ENCODE results near the gene NSG2.

Gene NSG2

DNA sequence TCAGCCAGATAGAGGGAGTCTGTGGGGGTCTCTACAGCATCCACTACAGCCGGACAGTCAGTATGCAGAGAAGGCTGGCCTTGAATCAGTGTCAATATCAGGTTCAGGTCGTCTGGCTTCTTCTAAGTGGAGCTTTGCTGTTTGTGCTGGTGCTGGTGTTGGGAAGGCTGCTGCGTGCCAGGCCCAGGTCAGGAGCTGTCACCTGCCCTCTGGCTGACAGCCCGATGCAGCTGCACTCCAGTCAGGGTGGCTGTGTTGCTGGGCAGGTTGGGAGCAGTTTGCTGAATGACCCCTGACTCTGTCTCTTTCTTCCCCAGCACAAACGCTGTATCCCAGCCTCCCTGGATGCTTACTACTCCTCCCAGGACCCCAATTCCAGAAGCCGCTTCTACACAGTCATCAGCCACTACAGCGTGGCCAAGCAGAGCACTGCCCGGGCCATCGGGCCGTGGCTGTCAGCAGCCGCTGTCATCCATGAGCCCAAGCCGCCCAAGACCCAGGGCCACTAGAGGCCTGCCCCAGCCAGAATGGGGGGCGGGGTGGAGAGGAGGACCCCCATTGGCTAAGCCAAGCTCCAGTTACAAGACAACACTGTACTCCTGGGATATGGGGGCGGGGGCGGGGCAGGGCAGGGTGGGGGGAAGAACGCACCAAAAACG, 61.6 kb downstream of the NSG2 start:
- DNase-seq = no peak

DNA sequence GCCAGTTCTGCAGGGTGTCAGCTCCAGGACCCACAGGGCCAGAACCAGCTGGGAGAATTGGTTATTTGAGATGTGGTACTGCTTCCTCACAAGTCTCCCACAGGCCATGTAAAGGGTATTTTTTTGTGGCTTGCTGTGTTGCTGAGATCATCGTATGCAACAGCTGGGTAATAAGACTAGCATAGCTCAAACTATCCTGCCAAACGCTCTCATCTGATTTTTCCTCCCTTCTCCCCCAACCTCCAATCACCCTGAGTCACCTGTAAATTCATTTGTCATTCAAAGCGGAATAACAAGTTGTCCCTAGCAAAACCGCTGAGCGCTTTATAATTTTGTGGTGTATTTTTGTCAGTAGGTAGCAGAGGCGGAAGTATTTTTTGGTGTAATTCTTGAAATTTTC, 63.2 kb downstream of the NSG2 start:
- DNase-seq = no peak

DNA sequence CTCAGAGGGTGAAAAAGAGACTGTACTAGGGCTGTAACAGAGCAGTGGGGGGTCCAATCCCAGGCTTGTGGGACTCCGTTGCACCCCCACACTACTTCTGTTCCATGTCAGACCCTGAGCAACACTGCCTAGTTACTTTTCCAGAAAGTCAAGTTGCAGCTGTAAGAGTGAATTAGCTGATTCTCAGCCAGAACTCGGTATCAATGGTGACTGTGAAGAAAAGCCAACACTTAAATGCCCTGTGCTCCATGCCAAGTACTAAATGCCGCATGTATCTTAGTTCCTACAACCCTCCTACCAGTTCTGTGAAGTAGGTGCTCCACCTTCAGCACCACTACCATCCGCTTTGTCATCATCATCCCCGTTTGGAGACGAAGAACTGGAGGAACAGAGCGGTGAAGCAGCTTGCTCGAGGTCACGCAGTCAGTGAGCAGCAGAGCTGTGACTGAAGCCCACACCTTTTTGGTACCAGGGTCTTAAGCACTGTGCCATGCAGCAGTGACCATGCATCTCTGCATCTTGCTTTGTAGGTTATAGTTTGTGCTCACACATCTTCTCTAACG, 64.3 kb downstream of the NSG2 start:
- DNase-seq = no peak

DNA sequence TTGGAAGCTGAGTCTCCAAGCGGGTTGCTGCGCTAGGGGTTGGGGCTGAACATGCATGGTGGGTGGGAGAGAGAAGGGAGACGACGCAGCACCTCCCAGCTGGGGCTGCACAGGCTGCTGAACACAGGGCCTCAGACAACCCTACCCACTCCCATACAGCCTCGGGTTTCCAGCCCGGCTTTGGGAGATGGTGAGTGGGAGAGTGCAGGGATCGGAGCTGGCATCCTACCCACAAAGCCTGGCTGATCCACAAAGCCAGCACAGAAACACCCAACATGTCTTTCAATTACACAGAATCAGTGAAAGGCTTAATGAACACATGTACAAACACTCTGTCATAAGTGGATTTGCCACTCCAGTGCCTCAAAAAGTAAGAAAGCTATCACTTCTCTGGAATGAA, 64.8 kb downstream of the NSG2 start:
- no peak for DNase-seq

DNA sequence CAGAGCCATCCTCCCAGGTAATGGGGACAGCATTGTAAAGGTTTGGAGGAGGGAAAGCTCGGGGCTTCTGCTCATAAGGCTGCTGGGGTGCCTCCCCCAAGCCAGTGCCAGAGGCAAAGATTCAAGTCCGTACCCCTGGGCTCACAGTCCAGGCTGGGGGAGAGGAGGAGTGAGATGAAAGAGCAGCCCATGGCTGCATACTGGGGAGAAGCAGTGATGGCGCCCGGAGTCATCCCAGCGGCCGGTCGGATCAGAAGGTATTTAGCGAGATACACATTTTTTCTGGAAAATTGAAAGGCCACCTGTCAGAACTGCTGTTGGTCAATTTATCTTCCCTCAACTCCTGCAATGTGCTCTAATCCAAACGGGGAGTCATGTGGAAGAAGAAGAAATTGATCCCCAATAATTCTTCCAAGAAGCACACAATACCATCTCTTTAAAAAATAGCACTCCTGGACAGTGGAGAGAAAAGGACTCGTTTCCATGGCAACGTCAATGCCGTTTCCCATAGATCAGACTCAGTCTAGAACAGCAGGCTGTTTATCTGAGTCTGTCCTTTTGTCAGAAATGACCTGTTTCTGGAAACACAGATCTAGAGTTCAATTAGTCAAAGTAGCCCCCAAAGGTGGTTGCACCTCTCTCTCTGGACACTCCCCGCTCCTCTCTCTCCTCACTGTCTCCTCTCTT, 65.9 kb downstream of the NSG2 start:
- DNase-seq = no peak

DNA sequence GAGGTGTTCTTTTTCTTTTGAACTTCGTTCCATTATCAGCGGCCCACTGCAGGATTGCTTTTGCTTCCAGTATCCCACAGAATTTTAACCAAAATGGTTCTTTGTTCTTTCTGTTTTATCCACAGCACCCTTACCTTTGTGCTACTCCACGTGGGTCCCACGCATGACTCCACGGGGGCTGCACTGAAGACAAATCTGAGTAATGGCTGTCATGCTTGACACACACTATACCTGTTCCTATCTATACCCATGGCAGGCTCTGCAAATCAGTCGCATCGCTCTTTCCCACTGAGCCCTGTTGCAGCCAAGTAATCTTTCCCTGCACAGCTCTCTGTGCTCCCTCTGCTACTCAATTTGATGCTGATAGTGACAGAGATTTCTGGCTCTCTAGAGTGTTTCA, 69.7 kb downstream of the NSG2 start:
- no peak for DNase-seq

DNA sequence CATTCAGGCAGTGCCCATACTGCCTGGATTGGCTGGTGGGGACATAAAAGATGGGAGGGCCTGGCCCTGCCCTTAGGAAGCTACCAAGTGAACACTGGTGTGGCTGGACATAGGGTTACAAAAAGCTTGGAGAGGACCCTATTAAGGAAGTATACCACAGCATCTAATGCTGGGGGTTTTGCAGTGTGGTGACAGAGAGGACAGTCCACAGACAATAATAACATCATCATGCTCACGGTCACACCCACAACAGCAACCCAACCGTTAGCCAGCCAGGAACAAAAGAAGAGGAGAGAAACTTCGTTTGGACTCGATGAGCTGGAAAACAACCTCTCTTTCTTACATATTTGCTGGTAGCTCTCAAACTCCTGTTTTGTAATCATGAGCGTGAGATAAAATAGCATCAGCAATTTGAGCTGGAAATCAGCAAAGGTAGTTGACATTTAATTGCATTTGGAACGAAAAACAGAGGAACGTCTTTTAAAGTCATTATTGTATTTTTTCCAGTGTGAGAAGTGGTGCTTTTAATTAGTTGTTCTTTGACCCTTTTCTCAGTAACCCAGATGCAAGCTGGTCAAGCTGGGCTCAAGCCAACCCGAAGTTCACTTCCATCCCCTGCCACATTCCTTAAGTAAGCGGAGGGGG, 73.4 kb downstream of the NSG2 start:
- DNase-seq = no peak

DNA sequence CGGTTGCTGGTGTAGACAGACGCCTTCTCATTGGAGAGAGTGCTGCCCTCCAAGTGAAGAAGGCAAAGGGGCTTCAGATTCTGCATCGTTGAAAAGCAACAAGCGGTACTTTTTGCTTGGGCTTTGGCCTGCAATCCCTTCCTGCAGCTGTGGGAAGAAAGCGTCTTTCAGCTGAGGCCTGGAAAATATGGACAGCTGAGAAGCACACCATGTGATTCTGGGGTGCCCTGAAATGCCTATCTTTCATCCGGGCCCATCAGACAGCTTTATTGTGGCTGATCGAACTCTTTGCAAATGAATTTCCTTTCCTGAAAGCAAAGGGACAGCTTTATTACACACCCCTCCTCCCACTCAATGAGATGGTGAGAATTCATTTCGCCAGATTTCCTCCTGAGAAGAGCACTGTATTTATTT, 74.0 kb downstream of the NSG2 start:
- DNase-seq = no peak

DNA sequence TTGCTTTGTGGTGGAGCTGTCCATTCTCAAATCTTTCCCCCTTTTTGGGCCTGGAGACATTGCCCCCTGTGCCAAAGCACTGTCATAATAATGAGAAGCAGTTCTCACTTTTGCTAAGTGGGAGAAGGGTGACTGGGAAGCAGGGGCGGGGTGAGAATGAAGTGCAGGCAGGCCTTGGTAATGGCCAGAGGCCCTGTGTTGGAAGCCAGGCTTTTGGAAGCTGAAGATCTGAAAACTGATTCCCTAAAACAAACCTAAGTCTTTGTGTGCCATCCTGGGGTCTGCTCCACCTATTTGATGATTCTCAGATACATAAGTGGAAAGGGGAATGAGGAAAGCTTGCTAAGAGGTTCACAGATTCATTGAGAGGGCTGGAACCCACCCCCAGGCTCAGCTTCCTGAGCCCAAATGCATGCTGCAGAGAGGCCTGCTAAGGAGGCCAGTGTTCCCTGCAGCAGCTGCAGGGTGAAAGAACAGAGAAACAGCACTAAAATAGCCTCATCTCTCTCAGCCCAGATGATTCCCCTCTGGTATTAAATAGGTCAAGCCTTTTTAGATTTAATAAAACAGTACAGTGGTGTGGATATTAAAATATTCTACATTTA, 75.0 kb downstream of the NSG2 start:
- no peak for DNase-seq

DNA sequence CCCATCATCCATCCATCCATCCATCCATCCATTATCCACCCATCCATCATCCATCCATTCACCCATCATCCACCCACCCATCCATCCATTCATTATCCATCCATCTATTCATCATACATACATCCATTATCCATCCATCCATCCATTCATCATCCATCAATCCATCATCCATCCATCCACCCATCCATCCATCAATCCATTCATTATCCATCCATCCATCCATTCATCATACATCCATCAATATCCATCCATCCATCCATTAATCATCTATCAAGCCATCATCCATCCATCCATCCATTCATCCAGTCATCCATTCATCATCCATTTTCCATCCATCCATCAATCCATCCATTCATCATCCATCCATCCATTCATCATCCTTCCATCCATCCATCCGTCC, 89.0 kb downstream of the NSG2 start:
- DNase-seq = no peak

DNA sequence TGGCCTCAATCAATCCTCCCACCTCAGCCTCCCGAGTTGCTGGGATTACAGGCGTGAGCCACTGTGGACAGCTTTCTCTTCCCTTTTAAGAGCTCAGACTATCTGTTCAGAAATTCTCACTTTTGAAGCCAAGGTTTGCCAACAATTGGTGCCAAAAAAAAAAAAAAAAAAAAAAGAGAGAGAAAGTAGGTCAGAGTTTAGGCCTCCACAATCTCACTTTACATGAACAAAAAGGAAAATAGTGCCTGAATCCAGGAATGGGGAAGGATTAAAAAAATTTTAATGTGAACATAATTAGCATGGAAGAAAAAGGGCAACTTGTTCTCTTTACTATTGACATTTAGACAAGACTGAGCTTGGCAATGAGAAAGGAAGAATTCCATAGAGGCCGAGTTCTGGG, 94.1 kb downstream of the NSG2 start:
- no peak for DNase-seq

DNA sequence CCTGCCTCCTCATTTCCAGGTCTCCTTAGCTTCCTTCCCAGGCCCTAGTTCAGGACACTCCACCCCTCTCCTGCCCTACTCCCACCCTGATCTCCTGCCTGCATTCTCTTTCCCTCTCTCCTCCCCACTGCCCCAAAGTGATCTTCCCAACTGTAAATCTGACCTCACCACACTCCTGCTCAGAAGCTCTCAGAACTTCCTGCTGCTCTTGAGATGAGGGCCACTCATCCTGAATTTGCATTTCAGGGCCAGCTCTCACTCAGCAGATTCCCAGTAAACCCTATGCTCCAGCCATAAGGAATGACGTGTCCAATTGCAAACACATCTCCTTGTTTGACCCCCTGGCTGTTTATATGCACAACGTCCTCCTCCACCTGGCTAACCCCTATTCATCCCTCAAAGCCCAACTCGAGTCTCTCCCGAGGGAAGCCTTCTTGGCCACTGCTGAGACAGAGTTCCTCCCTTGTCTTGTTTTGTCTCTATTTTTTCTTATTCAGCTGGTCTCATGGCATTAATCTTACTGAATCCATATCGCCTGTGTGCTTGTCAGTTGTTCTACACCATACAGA, 95.0 kb downstream of the NSG2 start:
- peak; percentile 19 for DNase-seq

DNA sequence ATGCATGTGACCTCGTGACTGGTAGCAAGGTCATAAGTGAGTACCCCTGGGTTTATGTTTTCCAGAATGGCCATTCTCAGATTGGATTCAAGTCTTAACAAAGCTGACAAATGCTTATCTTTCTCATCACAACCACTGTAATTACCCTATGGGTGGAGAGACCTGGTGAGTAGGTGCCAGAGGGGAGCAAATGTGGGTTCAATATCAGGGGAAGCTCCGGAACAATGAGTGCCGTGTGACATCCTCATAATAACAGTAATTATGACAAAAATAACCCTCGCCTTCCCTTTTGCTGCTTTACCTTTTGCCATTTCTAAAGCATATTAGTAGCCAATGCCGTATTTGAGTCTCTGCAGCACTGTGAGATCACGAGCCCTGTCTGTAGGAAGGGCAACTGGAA, 95.9 kb downstream of the NSG2 start:
- no peak for DNase-seq

DNA sequence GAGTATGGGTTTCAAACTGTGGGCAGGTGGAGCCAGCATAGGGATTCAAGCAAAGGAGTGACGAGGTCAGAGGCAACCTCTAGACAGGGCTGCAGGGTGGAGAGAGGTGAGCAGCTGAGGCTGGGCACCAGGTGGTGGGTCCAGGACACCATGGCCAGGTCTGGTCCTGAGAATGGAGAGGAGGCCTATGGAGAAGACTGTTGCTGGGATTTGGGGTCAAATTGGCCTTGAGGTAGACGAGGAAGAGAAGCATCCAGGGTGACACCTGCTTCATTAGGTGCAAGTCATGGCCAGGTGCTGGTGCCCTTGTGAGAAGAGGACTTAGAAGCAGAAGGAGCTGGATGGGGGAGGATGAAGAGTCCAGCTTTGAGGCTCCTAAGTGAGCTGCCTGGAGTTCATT, 99.6 kb downstream of the NSG2 start:
- DNase-seq = no peak

DNA sequence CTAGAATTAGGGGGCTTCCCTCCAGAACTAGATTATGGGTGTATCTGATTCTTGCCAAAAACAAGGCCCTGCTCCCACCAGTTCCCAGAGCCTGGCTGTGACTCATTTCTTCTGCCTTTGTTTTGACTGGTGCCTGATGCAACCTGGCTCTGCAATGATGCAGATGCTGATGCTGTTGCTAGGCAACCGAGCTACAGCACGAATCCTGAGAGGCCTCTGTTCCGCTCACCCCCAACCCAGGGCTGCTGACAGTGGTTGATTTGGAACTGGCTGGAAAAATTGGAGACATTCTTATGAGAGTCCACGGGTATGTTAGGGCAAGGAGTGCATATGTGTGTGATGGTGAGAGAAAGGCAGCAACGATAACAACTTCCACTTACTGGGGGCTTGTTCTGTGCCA, 100.3 kb downstream of the NSG2 start:
- peak; percentile 38 for DNase-seq

DNA sequence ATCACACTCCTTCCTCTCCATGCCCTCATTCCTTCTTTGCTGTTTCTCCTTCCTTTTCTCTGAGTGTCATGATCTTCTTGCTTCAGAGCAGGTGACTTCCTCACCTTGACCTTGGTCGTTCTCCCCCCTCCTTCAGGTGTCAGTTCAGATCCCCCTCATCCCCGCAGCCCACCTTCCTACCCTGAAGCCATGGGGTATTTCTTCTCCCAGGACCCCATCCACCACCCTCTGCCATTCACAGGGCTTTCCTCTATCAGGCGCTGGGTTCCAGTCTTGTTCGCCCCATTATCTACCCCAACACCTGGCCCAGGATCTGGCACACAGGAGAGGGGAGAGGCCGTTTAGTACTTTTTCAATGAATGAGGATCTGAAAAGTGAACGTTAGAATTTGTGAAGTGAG, 101.0 kb downstream of the NSG2 start:
- no peak for DNase-seq

DNA sequence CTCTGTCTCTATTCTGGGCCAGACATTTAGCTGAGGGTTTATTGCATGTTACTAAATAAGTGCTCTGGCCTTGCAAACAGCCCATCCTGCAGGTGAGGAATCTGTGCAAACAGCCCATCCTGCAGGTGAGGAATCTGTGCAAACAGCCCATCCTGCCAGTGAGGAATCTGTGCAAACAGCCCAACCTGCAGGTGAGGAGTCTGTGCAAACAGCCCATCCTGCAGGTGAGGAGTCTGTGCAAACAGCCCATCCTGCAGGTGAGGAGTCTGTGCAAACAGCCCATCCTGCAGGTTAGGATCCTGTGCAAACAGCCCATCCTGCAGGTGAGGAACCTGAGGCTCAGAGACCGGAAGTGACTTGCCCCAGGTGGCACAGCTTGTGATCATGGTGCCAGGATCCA, 101.5 kb downstream of the NSG2 start:
- peak; percentile 12 for DNase-seq

DNA sequence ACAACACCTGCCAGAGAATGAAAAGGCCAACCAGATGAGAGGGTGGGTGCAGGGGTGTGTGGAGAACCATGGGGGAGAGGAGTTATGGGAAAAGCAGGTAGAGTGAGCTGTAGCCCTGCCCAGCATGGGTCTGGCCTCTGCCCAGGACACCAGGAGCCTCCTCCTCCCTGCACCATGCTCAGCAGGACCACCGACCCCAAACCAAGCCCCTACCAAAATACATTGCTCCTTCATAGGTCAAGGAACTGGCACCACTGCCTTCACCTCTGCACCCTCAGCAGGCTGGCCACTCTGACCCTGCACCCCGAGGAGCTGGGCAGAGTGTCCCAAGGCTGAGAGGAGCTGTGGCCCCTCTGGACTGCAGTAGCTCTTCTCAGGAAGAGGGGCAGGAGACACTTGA, 102.0 kb downstream of the NSG2 start:
- DNase-seq = no peak

DNA sequence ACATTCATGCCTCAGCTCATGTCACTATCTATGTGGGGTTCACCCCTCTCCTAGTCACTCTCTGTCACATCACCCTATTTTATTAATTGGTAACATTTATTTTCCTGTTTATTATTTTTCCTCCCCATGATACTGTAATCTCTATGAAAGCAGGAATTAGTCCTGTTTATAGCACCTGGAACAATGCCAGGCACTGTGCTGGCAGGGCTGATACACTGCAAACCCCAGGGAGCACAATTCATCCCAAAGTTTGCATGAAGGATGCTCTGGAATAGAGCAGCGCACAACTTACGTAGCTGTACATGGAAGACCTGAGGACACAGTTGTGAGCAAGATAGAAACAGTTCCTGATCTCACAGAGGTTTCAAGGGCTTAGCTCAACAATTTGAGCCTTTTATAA, 103.2 kb downstream of the NSG2 start:
- DNase-seq = no peak

DNA sequence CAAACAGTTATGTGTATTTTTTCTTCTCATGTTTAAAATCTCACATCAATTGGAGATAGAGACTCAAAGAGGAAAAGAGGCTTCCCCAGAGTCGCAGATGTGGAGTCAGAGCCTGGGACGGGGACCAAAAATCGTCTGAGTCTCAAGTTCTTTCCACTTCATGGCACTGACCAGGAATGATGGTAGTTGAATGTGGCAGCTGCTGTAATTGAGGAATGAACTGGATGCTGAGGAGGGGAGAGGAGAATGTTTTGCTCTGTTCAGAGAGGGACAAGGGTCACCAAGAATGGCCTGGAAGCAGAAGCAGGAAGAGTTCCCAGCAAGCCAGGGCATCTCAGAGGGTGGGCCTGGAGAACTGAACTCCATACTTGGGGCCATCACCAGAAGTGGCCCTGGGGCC, 103.9 kb downstream of the NSG2 start:
- no peak for DNase-seq

DNA sequence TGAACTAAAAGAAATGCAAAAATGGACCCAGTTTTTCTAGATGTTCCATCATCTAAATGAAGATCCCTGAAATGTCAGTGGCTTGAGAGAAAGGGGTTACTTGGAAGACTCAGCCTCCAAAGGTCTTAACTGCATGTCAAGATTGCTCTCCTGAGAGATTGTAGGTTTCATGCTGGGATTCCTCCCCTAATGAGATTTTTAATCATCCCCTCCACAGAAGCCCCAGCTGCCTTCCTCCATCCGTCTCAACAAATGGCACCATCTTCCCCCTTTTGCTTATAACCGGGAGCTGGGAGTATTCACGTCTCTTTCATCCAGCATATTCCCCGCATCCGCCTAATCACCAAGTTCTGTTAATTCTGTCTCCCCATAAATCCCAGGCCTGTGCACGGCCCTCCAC, 104.5 kb downstream of the NSG2 start:
- no peak for DNase-seq

DNA sequence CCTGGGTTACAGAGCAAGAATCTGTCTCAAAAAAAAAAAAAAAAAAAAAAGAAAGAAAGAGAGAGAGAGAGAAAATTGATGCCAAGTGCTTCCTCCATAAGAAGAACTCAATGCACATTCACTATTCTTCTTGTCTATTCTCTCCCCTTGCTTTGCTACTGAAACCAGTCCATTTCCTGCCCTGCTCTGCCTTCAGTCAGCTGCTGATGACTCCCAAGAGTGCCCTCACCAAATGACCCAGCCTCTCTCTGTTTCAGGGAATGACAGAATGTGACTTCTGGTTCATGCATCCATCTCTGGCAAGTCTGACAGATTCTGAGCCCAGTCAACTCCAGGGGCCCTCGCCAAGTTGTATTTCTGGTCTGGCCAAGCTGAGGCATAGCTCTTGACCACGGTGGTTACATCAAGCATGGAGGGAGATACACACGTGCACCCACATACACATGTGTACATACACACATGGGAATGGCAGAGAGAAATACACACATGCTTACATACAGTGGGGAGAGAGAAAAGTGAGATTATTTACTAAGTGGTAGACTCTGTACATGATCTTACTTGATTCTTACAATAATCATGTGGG, 106.2 kb downstream of the NSG2 start:
- DNase-seq = no peak

DNA sequence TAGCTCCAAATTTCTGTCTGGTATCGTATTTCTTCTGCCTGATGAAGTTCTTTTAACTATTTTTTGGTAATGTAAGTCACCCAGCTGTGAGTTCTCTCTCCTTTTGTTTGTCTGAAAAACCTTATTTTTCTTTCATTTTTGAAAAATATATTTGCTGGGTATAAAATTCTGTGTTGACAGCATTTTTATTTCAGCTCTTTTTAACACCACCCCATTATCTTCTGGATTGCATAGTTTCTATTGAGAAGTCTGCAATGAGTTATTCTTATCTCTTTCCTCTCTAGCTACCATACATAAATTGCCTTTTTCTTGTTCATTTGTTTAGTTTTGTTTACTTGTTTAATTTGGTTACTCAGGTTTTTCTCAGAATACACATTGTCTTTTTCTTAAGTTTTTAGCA, 109.1 kb downstream of the NSG2 start:
- DNase-seq = no peak
